ENCODE measurements around the gene ZSCAN10. TPM values are rescaled to one million over a fixed set of nuclear protein-coding genes. Genes with fewer than 3 reads are reported as not detected.
"Not testable (repeated sequence)": the region's sequence is repeated elsewhere in the genome, so short reads cannot be mapped to it uniquely, and the experiment has no call there.

The ZSCAN10 gene
- total and polyA plus RNA-seq, 2 donors (not counting 3 experiments of a cell fraction or from before 2014, with no cell fraction given) = not detected

DNA sequence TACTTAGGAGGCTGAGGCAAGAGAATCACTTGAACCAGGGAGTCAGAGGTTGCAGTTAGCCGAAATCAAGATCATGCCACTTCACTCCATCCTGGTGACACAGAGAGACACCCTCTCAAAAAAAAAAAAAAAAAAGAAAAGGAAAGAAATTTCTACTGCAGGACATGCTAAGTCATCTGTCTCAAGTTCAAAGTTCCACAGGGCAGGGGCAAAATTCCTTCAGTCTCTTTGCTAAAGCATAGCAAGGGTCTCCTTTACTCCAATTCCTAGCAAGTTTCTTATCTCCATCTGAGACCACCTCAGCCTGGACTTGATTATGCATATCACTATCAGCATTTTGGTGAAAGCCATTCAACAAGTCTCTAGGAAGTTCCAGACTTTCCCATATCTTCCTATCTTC, 14.6 kb downstream of the ZSCAN10 start:
- no peak overlapping the region for H3K4me2 ChIP-seq (ENCODE audit: insufficient read depth, low read length)
- ChIA-PET CTCF (interaction anchor here (1.1 kb wide), 1 partner anchor 25 kb away, joined by 3 read pairs; no protein-coding TSS in a partner anchor), POLR2A (no interaction called here)
- no peak for DNase-seq (ENCODE audit: low read depth, low spot score)
- no peak overlapping the region for H2AFZ ChIP-seq (ENCODE audit: low read depth, low read length)
- no peaks in the 10 kb centered on the region for H3K27me3 ChIP-seq (ENCODE audit: control insufficient read depth in 2 of 2, insufficient read depth in 2 of 2, low read length in 2 of 2)
- no peaks in the 10 kb centered on the region for H3K79me2 ChIP-seq (ENCODE audit: control insufficient read depth, insufficient read depth, low read length)
- FAIRE-seq = no peak
- intact Hi-C loops (cut with micrococcal nuclease) = no loop called here
- no peak overlapping the region for H3K9ac ChIP-seq (replicated peaks; ENCODE audit: extremely low read depth, insufficient read depth, low read length)
- no peaks in the 10 kb centered on the region for H3K9me1 ChIP-seq (replicated peaks; ENCODE audit: control insufficient read depth, extremely low read depth, insufficient read depth, low read length)
- H4K20me1 ChIP-seq (replicated peaks; ENCODE audit: control insufficient read depth, extremely low read depth, insufficient read depth, low read length) = no peaks in the 10 kb centered on the region
- H3K27ac ChIP-seq (ENCODE audit: insufficient read depth, low read depth, low read length) = no peak overlapping the region
- H3K4me3 ChIP-seq (replicated peaks in 1 of 3; ENCODE audit: insufficient read depth in 1 of 3, low read depth in 1 of 3, low read length in 3 of 3) = no peak overlapping the region
- TF ChIP-seq POLR2AphosphoS5 (IDR thresholded peaks at IDR 0.05; ENCODE audit: insufficient read depth, low read depth, low read length) = no peak
- TF ChIP-seq FOS (IDR thresholded peaks at IDR 0.05; ENCODE audit: borderline replicate concordance, insufficient read depth, low read length) = no peak
- TF ChIP-seq MYC (IDR thresholded peaks at IDR 0.05; ENCODE audit: low read depth, low read length) = no peak
- no peak for TF ChIP-seq JUN (IDR thresholded peaks at IDR 0.05; ENCODE audit: borderline replicate concordance, insufficient read depth, insufficient read length, low read depth)
- no peak for TF ChIP-seq EZH2 (IDR thresholded peaks at IDR 0.05; ENCODE audit: borderline replicate concordance, low read depth, low read length, severe bottlenecking)
- TF ChIP-seq, protein P1, sequence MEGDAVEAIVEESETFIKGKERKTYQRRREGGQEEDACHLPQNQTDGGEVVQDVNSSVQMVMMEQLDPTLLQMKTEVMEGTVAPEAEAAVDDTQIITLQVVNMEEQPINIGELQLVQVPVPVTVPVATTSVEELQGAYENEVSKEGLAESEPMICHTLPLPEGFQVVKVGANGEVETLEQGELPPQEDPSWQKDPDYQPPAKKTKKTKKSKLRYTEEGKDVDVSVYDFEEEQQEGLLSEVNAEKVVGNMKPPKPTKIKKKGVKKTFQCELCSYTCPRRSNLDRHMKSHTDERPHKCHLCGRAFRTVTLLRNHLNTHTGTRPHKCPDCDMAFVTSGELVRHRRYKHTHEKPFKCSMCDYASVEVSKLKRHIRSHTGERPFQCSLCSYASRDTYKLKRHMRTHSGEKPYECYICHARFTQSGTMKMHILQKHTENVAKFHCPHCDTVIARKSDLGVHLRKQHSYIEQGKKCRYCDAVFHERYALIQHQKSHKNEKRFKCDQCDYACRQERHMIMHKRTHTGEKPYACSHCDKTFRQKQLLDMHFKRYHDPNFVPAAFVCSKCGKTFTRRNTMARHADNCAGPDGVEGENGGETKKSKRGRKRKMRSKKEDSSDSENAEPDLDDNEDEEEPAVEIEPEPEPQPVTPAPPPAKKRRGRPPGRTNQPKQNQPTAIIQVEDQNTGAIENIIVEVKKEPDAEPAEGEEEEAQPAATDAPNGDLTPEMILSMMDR (IDR thresholded peaks at IDR 0.05; ENCODE audit: extremely low read depth in 1 of 2, insufficient read depth in 1 of 2, low read depth in 1 of 2, low read length in 2 of 2) = no peak
- no peak for TF ChIP-seq GATA2 (IDR thresholded peaks at IDR 0.05; ENCODE audit: insufficient read depth, insufficient read length, low read depth, low read length)
- TF ChIP-seq POLR2A (IDR thresholded peaks at IDR 0.05; ENCODE audit: low read depth, low read length) = no peak
- TF ChIP-seq, protein P2, sequence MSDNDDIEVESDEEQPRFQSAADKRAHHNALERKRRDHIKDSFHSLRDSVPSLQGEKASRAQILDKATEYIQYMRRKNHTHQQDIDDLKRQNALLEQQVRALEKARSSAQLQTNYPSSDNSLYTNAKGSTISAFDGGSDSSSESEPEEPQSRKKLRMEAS (IDR thresholded peaks at IDR 0.05; ENCODE audit: insufficient read depth, insufficient read length) = no peak
- no TSS peak for BruUV-seq (replicated peaks)
- no peaks in the 10 kb centered on the region for H3K9me3 ChIP-seq (replicated peaks; ENCODE audit: control insufficient read depth, insufficient read depth, low read length)
- H3K4me1 ChIP-seq (ENCODE audit: control insufficient read depth, extremely low read depth, insufficient read depth, low read length) = peaks cover 25% of the 10 kb centered on the region
- no peaks in the 10 kb centered on the region for H3K36me3 ChIP-seq (ENCODE audit: control insufficient read depth in 2 of 2, extremely low read depth in 1 of 2, insufficient read depth in 2 of 2, low read length in 2 of 2)
- dilution Hi-C loops (cut with MboI; ENCODE audit: extremely low pct_ligation_motif_present, low sequenced_read_pairs) = no loop called here

DNA sequence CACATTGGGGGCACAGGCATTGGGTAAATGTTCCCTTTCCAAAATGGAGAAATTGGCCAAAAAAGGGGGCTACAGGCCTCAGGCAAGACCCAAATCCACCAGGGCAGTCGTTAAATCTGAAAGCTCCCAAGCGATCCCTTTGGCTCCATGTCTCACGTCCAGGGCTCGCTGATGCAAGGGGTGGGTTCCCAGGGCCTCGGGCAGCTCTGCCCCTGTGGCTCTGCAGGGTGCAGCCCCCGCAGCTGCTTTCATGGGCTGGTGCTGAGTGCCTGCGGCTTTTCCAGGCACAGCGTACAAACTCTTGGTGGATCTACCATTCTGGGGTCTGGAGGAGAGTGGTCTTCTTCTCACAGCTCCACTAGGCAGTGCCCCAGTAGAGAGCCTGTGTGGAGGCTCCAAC, 15.7 kb downstream of the ZSCAN10 start:
- H2AFZ ChIP-seq (ENCODE audit: low read depth, low read length); H4K20me1 ChIP-seq (replicated peaks; ENCODE audit: control insufficient read depth, extremely low read depth, insufficient read depth, low read length); H3K79me2 ChIP-seq (ENCODE audit: control insufficient read depth, insufficient read depth, low read length); H3K9me3 ChIP-seq (replicated peaks; ENCODE audit: control insufficient read depth, insufficient read depth, low read length); H3K36me3 ChIP-seq (ENCODE audit: control insufficient read depth in 2 of 2, extremely low read depth in 1 of 2, insufficient read depth in 2 of 2, low read length in 2 of 2); H3K4me2 ChIP-seq (ENCODE audit: insufficient read depth, low read length); BruUV-seq (replicated peaks); dilution Hi-C loops (cut with MboI; ENCODE audit: extremely low pct_ligation_motif_present, low sequenced_read_pairs); H3K4me3 ChIP-seq (replicated peaks in 1 of 3; ENCODE audit: insufficient read depth in 1 of 3, low read depth in 1 of 3, low read length in 3 of 3); H3K27ac ChIP-seq (ENCODE audit: insufficient read depth, low read depth, low read length); H3K9ac ChIP-seq (replicated peaks; ENCODE audit: extremely low read depth, insufficient read depth, low read length); H3K27me3 ChIP-seq (ENCODE audit: control insufficient read depth in 2 of 2, insufficient read depth in 2 of 2, low read length in 2 of 2); H3K9me1 ChIP-seq (replicated peaks; ENCODE audit: control insufficient read depth, extremely low read depth, insufficient read depth, low read length); POLR2A ChIA-PET; DNase-seq (ENCODE audit: low read depth, low spot score); intact Hi-C loops (cut with micrococcal nuclease); FAIRE-seq: not testable (repeated sequence)
- CTCF ChIA-PET = interaction anchor here (1.1 kb wide), 1 partner anchor 24 kb away, joined by 3 read pairs; no protein-coding TSS in a partner anchor
- H3K4me1 ChIP-seq (ENCODE audit: control insufficient read depth, extremely low read depth, insufficient read depth, low read length) = peaks cover 22% of the 10 kb centered on the region

DNA sequence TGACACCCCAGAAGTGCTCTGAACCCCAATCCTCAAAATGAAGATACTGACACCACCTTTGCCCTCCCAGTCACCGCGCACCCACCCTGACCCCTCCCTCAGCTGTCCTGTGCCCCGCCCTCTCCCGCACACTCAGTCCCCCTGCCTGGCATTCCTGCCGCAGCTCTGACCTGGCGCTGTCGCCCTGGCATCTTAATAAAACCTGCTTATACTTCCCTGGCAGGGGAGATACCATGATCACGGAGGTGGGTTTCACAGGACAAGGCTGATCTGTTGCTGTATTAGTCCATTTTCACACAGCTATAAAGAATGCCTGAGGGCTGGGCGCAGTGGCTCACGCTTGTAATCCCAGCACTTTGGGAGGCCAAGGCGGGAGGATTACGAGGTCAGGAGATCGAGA, 17.1 kb downstream of the ZSCAN10 start:
- dilution Hi-C loops (cut with MboI; ENCODE audit: extremely low pct_ligation_motif_present, low sequenced_read_pairs) = not testable (repeated sequence)

More for the DNA sequence above, 17.1 kb downstream of the ZSCAN10 start:
- H4K20me1 ChIP-seq (replicated peaks; ENCODE audit: control insufficient read depth, extremely low read depth, insufficient read depth, low read length); POLR2A ChIA-PET; H3K27me3 ChIP-seq (ENCODE audit: control insufficient read depth in 2 of 2, insufficient read depth in 2 of 2, low read length in 2 of 2); intact Hi-C loops (cut with micrococcal nuclease); H2AFZ ChIP-seq (ENCODE audit: low read depth, low read length); FAIRE-seq; BruUV-seq (replicated peaks); H3K9ac ChIP-seq (replicated peaks; ENCODE audit: extremely low read depth, insufficient read depth, low read length); H3K36me3 ChIP-seq (ENCODE audit: control insufficient read depth in 2 of 2, extremely low read depth in 1 of 2, insufficient read depth in 2 of 2, low read length in 2 of 2); H3K27ac ChIP-seq (ENCODE audit: insufficient read depth, low read depth, low read length); CTCF ChIA-PET; H3K4me3 ChIP-seq (replicated peaks in 1 of 3; ENCODE audit: insufficient read depth in 1 of 3, low read depth in 1 of 3, low read length in 3 of 3); DNase-seq (ENCODE audit: low read depth, low spot score); H3K79me2 ChIP-seq (ENCODE audit: control insufficient read depth, insufficient read depth, low read length); H3K9me1 ChIP-seq (replicated peaks; ENCODE audit: control insufficient read depth, extremely low read depth, insufficient read depth, low read length); H3K4me1 ChIP-seq (ENCODE audit: control insufficient read depth, extremely low read depth, insufficient read depth, low read length); H3K4me2 ChIP-seq (ENCODE audit: insufficient read depth, low read length); H3K9me3 ChIP-seq (replicated peaks; ENCODE audit: control insufficient read depth, insufficient read depth, low read length): not testable (repeated sequence)
